HG02884 (cell line): Measurements from ENCODE around the gene TMEM37.

Experiments used
- ATAC-seq: cut with Tn5 transposase; IDR thresholded peaks from one replicate; pipeline ENCODE4 v1.9.1; 2021; ENCODE audit warnings: mild to moderate bottlenecking, moderate library complexity; ENCODE audit not compliant: unreplicated experiment

The TMEM37 gene

DNA sequence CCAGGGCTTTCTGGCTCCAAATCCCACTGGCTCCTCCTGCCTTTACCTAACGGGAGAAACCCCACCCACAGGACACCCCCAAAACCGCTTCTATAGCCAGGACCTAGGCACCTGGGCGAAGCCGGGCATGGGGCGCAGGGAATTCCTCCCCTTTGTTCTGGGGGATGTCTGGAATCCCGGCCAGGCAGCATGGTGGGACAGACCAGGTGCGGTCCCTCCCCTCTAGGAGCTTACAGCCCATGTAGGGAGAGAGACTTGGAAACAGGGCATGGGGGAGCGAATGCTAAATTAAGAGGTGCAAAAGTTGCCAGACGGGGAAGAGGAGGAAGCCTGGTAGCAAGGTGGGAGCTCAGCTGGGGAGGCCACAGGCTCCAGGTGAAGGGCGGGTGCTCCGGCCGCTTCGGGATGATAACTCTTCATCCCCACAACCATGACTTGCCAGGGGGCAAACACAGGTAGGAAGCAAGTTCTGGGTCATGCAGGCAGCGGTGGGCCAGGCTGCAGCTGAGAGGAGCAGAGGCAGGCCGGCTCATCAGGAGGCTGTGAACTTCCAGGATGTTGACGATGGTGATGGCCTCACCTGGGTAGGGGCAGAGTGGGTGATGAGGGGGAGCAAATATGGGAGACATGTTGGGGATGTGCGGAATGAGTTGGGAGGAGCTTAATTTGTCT is 1.3 kb downstream of the TMEM37 start:
- no peak for ATAC-seq

DNA sequence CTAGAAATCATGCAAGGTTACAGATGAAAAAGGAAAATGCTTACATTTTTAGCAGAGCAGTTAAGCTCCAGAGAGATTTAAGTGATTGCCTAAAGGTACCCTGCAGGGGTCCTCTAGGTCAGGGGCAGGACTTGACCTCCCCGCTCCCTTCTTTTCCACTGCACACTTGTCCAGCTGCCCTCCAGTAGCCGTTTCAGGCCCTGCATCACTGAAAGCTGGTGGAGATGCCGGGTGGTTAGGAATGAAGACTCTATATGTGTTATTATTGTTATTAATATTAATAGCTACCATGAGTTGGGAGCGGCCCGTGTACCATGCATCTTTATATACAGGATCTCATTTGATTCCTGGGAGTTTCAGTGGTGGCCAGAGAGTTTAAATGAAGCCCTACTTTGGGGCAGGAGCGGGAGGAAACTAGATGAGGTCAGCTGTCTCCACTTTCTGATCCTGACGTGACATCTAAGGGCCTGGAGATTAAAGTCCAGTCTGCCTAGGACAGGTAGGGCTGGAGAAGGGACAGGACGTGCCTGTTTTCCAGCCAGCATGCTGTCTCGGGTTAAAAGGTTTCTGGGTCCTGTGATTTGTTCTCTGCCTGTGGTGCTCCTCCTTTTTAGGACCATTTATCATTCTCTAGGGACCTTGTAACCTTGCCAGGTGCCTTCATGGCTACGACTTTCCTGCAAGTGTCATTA is 2.1 kb downstream of the TMEM37 start:
- no peak for ATAC-seq

DNA sequence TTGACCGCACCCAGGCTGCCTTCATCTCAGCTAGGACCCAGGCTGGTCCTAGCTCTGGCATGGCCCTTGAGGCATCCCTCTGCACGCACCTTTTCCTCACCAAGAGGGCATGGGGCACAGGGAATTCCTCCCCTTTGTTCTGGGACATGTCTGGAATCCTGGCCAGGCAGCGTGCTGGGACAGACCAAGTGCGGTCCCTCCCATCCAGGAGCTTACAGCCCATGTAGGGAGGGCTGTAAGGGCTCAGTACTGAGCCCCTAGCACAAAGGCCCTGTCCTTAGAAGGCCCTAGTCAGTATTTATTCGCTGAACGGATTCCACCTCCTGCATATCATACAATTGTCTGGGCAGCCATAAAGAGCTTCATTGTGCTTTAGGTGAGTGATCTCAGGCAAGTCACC is 3.0 kb downstream of the TMEM37 start:
- ATAC-seq, result no peak

- ATAC-seq, result no peak
These were observed 3.7 kb downstream of the TMEM37 start for GRCh38 chr2:119435081-119435952.

DNA sequence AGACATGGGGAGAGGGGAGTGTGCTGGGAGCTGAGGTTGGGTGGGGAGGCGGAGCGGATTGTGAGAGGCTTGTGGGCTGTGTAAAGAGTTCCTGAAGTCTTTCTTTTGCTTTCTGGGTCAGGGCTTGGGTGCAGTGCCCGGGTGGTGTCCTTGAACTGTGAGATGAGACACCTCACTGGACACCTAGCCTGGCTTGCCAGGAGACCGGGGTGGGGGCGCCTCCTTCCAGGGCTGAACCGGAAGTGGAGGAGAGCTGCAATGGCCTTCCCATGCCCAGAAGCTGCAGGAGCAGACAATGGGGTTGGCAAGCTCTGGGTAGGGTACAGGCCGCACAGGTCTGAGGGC is 4.3 kb downstream of the TMEM37 start:
- ATAC-seq, result no peak

- ATAC-seq, result no peak
These were observed 5.5 kb downstream of the TMEM37 start for GRCh38 chr2:119436993-119437772.

DNA sequence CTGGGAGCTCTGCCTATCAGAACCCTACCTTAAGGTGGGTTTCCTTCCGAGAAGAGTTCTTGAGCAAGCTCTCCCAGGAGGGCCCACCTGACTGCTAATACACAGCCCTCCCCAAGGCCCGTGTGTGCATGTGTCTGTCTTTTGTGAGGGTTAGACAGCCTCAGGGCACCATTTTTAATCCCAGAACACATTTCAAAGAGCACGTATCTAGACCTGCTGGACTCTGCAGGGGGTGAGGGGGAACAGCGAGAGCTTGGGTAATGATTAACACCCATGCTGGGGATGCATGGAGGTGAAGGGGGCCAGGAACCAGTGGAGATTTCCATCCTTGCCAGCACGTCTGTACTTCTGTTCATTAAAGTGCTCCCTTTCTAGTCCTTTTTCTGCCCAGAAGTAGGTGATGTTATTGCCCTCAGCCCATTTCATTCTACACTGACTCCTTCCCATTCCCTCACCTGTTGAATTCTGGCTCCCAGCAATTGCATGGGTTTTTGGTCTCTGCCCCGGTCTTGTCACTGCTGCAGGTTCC is 6.5 kb downstream of the TMEM37 start:
- ATAC-seq, result no peak

GRCh38 chr2:119438726-119439284 is 7.2 kb downstream of the TMEM37 start:
- ATAC-seq, result no peak

DNA sequence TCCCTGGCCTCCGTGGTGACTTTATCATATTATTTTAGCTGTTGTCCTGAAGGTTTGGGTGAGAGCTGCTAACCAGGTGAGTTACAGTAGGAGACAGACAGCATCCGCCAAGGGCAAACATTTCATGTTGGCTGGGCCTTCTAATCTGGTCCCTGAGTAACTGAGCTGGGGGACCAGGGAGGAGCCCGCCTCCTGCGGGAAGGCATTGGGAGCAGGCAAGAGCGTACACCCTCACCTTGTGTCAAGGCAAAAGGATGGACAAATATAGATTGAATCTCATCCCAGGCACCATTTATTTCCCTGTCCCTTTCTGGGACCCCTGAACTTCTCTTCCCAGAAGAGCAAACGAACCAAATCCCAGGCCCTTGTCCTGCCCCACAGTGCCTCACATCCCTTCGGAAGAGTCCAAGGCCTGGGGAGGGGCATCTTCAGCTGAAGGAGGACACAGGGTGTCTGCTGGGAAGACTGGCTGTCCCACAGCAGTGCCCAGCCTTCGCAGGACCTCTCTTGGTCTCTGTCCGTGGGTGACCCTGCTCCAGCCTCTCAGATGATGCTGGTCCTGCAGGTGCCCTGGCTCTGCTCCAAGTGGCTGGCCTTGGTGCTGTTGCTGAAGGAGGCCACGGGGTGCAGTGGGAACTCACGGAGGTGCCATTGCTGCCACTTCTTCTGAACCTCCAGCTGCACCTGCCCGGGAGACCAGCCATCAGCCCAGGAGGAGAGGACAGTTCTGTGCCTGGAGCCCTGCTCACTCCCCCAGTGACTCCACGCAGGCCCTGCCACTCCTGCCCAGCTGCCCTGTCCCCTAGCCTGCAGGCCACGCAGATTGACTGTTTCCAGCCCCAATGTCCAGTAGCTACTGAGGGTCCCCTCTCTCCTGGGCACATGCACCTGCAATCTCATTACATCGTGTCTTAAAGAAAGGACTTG is 8.2 kb downstream of the TMEM37 start:
- ATAC-seq, result no peak

- no peak for ATAC-seq
These were observed 8.8 kb downstream of the TMEM37 start for GRCh38 chr2:119440501-119440870.

DNA sequence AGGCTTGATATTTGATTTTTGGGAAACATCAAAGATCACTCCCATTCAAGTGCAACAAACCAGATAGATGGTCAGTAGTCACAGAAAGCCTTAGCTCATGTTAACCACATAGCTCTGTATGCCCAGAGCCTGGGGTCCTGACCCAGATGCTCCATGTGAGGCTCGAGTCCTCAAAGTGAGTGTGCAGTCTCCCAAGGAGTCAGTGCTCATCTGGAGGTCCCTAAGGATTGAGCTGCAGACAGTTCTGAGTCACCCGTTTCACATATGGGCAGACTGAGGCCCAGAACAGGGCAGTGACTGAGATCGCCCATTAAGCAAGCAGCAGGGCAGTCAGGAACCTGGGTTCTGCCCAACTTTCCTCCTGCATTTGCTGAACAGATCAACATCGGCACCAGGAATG is 9.2 kb downstream of the TMEM37 start:
- no peak for ATAC-seq

DNA sequence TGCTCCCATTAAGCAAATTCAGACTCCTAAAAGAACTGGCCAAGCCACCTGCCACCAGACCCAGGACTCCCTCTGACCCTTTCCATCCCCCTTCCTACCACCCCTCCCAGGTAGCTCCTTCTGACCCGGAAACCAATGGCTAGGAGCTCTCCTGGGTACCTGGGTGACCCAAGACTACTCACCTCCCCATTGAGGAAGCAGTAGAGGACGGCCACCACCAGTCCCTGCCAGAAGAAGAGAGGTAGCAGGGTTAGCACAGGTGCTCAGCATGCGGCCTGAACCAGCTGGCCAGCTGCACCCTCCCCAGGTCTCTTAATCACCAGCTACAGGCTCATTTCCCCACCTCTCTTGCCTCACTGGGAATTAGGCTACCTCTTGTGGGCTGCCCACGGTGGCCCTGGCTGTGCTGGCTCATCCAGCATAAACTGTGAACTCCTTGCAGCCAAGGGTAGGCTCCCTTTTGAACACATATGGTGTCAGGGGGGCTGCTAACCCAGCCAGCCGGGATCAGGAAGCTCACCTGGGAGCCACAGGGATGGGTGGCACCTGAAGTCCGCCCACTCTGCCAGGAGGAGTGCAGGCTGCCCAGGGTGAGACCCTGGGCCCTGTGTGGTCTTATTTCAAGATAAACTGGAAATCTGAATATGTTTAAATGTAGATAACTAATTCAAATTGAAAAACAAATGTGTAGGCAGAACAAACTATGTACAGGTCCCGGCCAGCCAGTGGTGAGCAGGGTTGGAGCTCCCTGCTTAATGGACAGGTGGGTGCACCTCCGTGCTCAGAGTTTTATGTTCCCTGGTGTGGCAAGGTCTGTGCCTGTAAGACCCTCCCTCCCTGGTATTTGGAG is 9.9 kb downstream of the TMEM37 start:
- ATAC-seq, result no peak

GRCh38 chr2:119442226-119442619 is 10.6 kb downstream of the TMEM37 start:
- no peak for ATAC-seq

GRCh38 chr2:119442850-119443249 is 11.2 kb downstream of the TMEM37 start:
- ATAC-seq, result no peak

- ATAC-seq, result no peak
These were observed 14.4 kb downstream of the TMEM37 start for GRCh38 chr2:119446037-119446436.

GRCh38 chr2:119448427-119449141 is 16.9 kb downstream of the TMEM37 start:
- ATAC-seq, result no peak

GRCh38 chr2:119449521-119449920 is 17.9 kb downstream of the TMEM37 start:
- ATAC-seq, result no peak
